Endothelial cell of umbilical vein (primary cell): ENCODE results near the gene KLC4. TPM values are rescaled to one million over a fixed set of nuclear protein-coding genes. Genes with fewer than 3 reads are reported as not detected.

Experiments
- BruUV-seq: library from RNA; stranded (reverse); fragments of 400-500 nt; replicated peaks from 2 replicates; lab custom pipeline; 2021; lab: Mats Ljungman, UMichigan
- CTCF ChIA-PET: fragments of 300-600, 350-600 bp; sonication (Branson Sonifier 250); formaldehyde crosslinking; loops from one replicate; lab custom pipeline; 2021; ENCODE audit warnings: antibody characterized with exemption, inconsistent platforms; lab: Charles Lee
- POLR2A ChIA-PET: fragments of 300-600, 350-600 bp; sonication (Branson Sonifier 250); formaldehyde crosslinking; loops from one replicate; lab custom pipeline; 2021; ENCODE audit warnings: antibody characterized with exemption, inconsistent platforms; lab: Charles Lee
- DNase-seq: peaks from one replicate; pipeline ENCODE4 v3.0.0-alpha.2; 2011; ENCODE audit warnings: low read depth, low spot score
- FAIRE-seq: peaks from 2 replicates; lab custom pipeline; 2011; peaks lifted over from hg19 to GRCh38; lab: Jason Lieb, UNC
- H2AFZ ChIP-seq: 2 replicates; pipeline ENCODE4 v1.6.0; 2012; ENCODE audit warnings: low read depth, low read length, control low read depth, inconsistent platforms
- H3K27ac ChIP-seq: 2 replicates; pipeline ENCODE4 v1.5.1; 2011; ENCODE audit warnings: low read depth, mild to moderate bottlenecking, control low read depth, low read length, moderate library complexity; ENCODE audit not compliant: insufficient read depth
- H3K27me3 ChIP-seq, 2 experiments: 2 replicates each; pipeline versions ENCODE4 v1.6.0 to v1.6.1; 2011; ENCODE audit warnings: low read length in 2 of 2, mixed read lengths in 1 of 2; ENCODE audit not compliant: control insufficient read depth in 2 of 2, insufficient read depth in 2 of 2
- H3K36me3 ChIP-seq, 2 experiments: 2 replicates in 1 of 2; 3 replicates in 1 of 2; pipeline ENCODE4 v1.5.1; 2011; ENCODE audit warnings: low read length in 2 of 2, mild to moderate bottlenecking in 1 of 2, moderate library complexity in 1 of 2; ENCODE audit not compliant: control insufficient read depth in 2 of 2, insufficient read depth in 2 of 2; ENCODE audit errors: extremely low read depth in 1 of 2
- H3K4me1 ChIP-seq: 3 replicates; pipeline ENCODE4 v1.5.1; 2011; ENCODE audit warnings: mild to moderate bottlenecking, low read length; ENCODE audit not compliant: control insufficient read depth, insufficient read depth; ENCODE audit errors: extremely low read depth
- H3K4me2 ChIP-seq: 2 replicates; pipeline ENCODE4 v1.6.1; 2011; ENCODE audit warnings: low read length, control low read depth, mixed read lengths; ENCODE audit not compliant: insufficient read depth
- H3K4me3 ChIP-seq, 3 experiments: fragments of 200-600 bp in 1 of 3; sonication (generic), shearing (Covaris generic) in 1 of 3; replicated peaks in 1 of 3; 2 replicates each; pipeline ENCODE4 v1.5.1; 2011 to 2016; ENCODE audit warnings: control low read depth in 3 of 3, low read length in 3 of 3, mild to moderate bottlenecking in 2 of 3, inconsistent platforms in 1 of 3, low read depth in 1 of 3, moderate library complexity in 1 of 3; ENCODE audit not compliant: insufficient read depth in 1 of 3
- H3K79me2 ChIP-seq: 2 replicates; pipeline ENCODE4 v1.6.0; 2012; ENCODE audit warnings: low read length, inconsistent platforms; ENCODE audit not compliant: control insufficient read depth, insufficient read depth
- H3K9ac ChIP-seq: replicated peaks from 2 replicates; pipeline ENCODE3; 2011; ENCODE audit warnings: low read length, control low read depth; ENCODE audit not compliant: insufficient read depth; ENCODE audit errors: extremely low read depth
- H3K9me1 ChIP-seq: replicated peaks from 3 replicates; pipeline ENCODE4 v1.6.0; 2011; ENCODE audit warnings: mild to moderate bottlenecking, low read length; ENCODE audit not compliant: control insufficient read depth, insufficient read depth; ENCODE audit errors: extremely low read depth
- H3K9me3 ChIP-seq: replicated peaks from 2 replicates; pipeline ENCODE4 v1.5.1; 2012; ENCODE audit warnings: low read length, inconsistent platforms; ENCODE audit not compliant: control insufficient read depth, insufficient read depth
- H4K20me1 ChIP-seq: replicated peaks from 2 replicates; pipeline ENCODE3; 2011; ENCODE audit warnings: mild to moderate bottlenecking, low read length; ENCODE audit not compliant: control insufficient read depth, insufficient read depth; ENCODE audit errors: extremely low read depth
- CTCF ChIP-seq, 2 donors: IDR thresholded peaks; 1 replicate in 1 of 2; 2 replicates in 1 of 2; pipeline ENCODE4 v1.5.1; 2011; ENCODE audit warnings: low read length in 2 of 2, mild to moderate bottlenecking in 2 of 2, moderate library complexity in 2 of 2, control low read depth in 1 of 2, inconsistent platforms in 1 of 2, low read depth in 1 of 2; ENCODE audit not compliant: insufficient read depth in 1 of 2; ENCODE audit errors: extremely low read depth in 1 of 2
- EZH2 ChIP-seq: IDR thresholded peaks from 2 replicates; pipeline ENCODE4 v1.6.1; 2012; ENCODE audit warnings: borderline replicate concordance, low read depth, mild to moderate bottlenecking, moderate library complexity, low read length, inconsistent platforms; ENCODE audit not compliant: severe bottlenecking
- FOS ChIP-seq: IDR thresholded peaks from 2 replicates; pipeline ENCODE4 v1.6.1; 2011; ENCODE audit warnings: mild to moderate bottlenecking, low read length, moderate library complexity, borderline replicate concordance; ENCODE audit not compliant: insufficient read depth
- GATA2 ChIP-seq: IDR thresholded peaks from 2 replicates; pipeline ENCODE4 v1.7.0; 2011; ENCODE audit warnings: low read depth, mild to moderate bottlenecking, moderate library complexity, mixed read lengths, low read length; ENCODE audit not compliant: insufficient read length, insufficient read depth
- JUN ChIP-seq: IDR thresholded peaks from 2 replicates; pipeline ENCODE4 v1.6.1; 2011; ENCODE audit warnings: borderline replicate concordance, low read depth; ENCODE audit not compliant: insufficient read length, insufficient read depth
- MAX ChIP-seq: IDR thresholded peaks from 2 replicates; pipeline ENCODE4 v1.6.1; 2011; ENCODE audit not compliant: insufficient read depth, insufficient read length
- MYC ChIP-seq: IDR thresholded peaks from one replicate; pipeline ENCODE4 v1.6.1; 2011; ENCODE audit warnings: mild to moderate bottlenecking, low read depth, low read length
- POLR2A ChIP-seq: IDR thresholded peaks from 2 replicates; pipeline ENCODE4 v1.6.1; 2012; ENCODE audit warnings: low read depth, mild to moderate bottlenecking, control low read depth, low read length
- POLR2AphosphoS5 ChIP-seq: IDR thresholded peaks from 2 replicates; pipeline ENCODE4 v1.6.1; 2012; ENCODE audit warnings: low read depth, mild to moderate bottlenecking, control low read depth, low read length, moderate library complexity; ENCODE audit not compliant: insufficient read depth
- dilution Hi-C: fragments of 300-500 bp; cut with MboI; formaldehyde crosslinking; loops from one replicate; pipeline ENCODE4 v1.15.0; 2019; ENCODE audit warnings: low sequenced_read_pairs; ENCODE audit not compliant: extremely low pct_ligation_motif_present
- intact Hi-C: fragments of 100-400 bp; cut with micrococcal nuclease; formaldehyde crosslinking; loops from one replicate; pipeline ENCODE4 v1.10.0; 2022
- polyA plus RNA-seq, 4 experiments: library from polyadenylated mRNA; depleted of rRNA in 3 of 4; stranded (reverse) in 3 of 4; unstranded in 1 of 4; fragments of >200 nt; gene quantifications; 2 replicates each; pipeline versions ENCODE4 v1.2.1 to v1.2.3, GENCODE V29; 2011 to 2012; ENCODE audit warnings: missing spikeins in 1 of 4
- total RNA-seq: library from RNA; stranded (reverse); gene quantifications from 2 replicates; pipeline ENCODE4 v1.2.3, GENCODE V29; 2021

KLC4 gene
- total and polyA plus RNA-seq, 2 donors (not counting 3 experiments of a cell fraction or from before 2014, with no cell fraction given) = 17.7 to 26.8 TPM

- H4K20me1 ChIP-seq = no peaks in the 10 kb centered on the region
- CTCF ChIA-PET = interaction anchor here (1.1 to 1.2 kb wide), 2 partner anchors 32 to 43 kb away, joined by 3 to 4 read pairs; no protein-coding TSS in a partner anchor
- no peak overlapping the region for H3K9ac ChIP-seq
Measured at GRCh38 chr6:43096451-43097097, 37.1 kb downstream of the KLC4 start.

More at GRCh38 chr6:43096451-43097097, 37.1 kb downstream of the KLC4 start:
- no peaks in the 10 kb centered on the region for H3K36me3 ChIP-seq
- TF ChIP-seq GATA2 = no peak
- TF ChIP-seq MYC = no peak
- no peak for TF ChIP-seq POLR2AphosphoS5
- TF ChIP-seq MAX = no peak
- no peak for TF ChIP-seq FOS
- TF ChIP-seq POLR2A = no peak
- no peak for TF ChIP-seq EZH2
- no peak for TF ChIP-seq JUN
- no peak for TF ChIP-seq CTCF (IDR thresholded peaks at IDR 0.05; ENCODE audit: extremely low read depth in 1 of 2, insufficient read depth in 1 of 2, low read depth in 1 of 2, low read length in 2 of 2)
- intact Hi-C loops = no loop called here
- H3K9me1 ChIP-seq = no peaks in the 10 kb centered on the region
- H3K27ac ChIP-seq = no peak overlapping the region
- BruUV-seq = no TSS peak
- H3K4me2 ChIP-seq = no peak overlapping the region
- H2AFZ ChIP-seq = no peak overlapping the region
- dilution Hi-C loops = no loop called here
- no peaks in the 10 kb centered on the region for H3K27me3 ChIP-seq
- H3K79me2 ChIP-seq = no peaks in the 10 kb centered on the region
- no peak overlapping the region for H3K4me3 ChIP-seq
- DNase-seq (peak; percentile 35), FAIRE-seq (no peak)
- H3K4me1 ChIP-seq = peaks cover 14% of the 10 kb centered on the region
- POLR2A ChIA-PET = no interaction called here
- H3K9me3 ChIP-seq = no peaks in the 10 kb centered on the region
